H1 (cell line): ENCODE data around the gene TMEM154. TPM values are rescaled to one million over a fixed set of nuclear protein-coding genes. Genes with fewer than 3 reads are reported as not detected.

Source experiments
- CREB1 ChIP-seq: IDR thresholded peaks from 2 replicates; pipeline ENCODE4 v1.6.1; 2012; ENCODE audit warnings: inconsistent platforms
- NANOG ChIP-seq: IDR thresholded peaks from 2 replicates; pipeline ENCODE4 v1.6.1; 2011; ENCODE audit warnings: low read length, low read depth, mild to moderate bottlenecking, inconsistent platforms; ENCODE audit not compliant: insufficient read depth, poor library complexity, severe bottlenecking
- RNF2 ChIP-seq: fragments of 200-900, 300-1000 bp; sonication (generic); IDR thresholded peaks from 2 replicates; pipeline ENCODE4 v1.7.1; 2016; ENCODE audit warnings: borderline replicate concordance, low read depth, mild to moderate bottlenecking, antibody characterized with exemption, low read length; ENCODE audit not compliant: poor library complexity, severe bottlenecking; ENCODE audit errors: missing control alignments
- SIN3A ChIP-seq, 2 experiments: IDR thresholded peaks in 1 of 2; conservative IDR thresholded peaks in 1 of 2; 2 replicates each; pipeline ENCODE4 v1.6.1; 2011 to 2012; ENCODE audit warnings: low read length in 2 of 2, improper control_type of control experiment in 1 of 2, low read depth in 1 of 2, mild to moderate bottlenecking in 1 of 2
- SRF ChIP-seq: IDR thresholded peaks from 2 replicates; pipeline ENCODE4 v1.6.1; 2011; ENCODE audit warnings: mild to moderate bottlenecking, low read depth, low read length, moderate library complexity
- YY1 ChIP-seq: IDR thresholded peaks from 2 replicates; pipeline ENCODE4 v1.6.1; 2011; ENCODE audit warnings: low read depth, mild to moderate bottlenecking, low read length
- polyA plus RNA-seq, 7 experiments: library from polyadenylated mRNA; depleted of rRNA in 3 of 7; stranded (reverse) in 5 of 7; unstranded in 2 of 7; fragments of >200 nt in 5 of 7; fragments of 200-250 nt in 2 of 7; gene quantifications; 1 replicate in 5 of 7; 2 replicates in 1 of 7; 4 replicates in 1 of 7; pipeline versions ENCODE4 v1.2.1 to v1.2.3, GENCODE V29; 2011 to 2013; ENCODE audit warnings: missing spikeins in 2 of 7, mixed read lengths in 2 of 7
- total RNA-seq: library from RNA; stranded (reverse); fragmentation: NEBNext Ultra II Directional; extraction: Animal tissue kit (Norgen Biotek cat#: 25700); gene quantifications from 2 replicates; pipeline ENCODE4 v1.2.1, GENCODE V29; 2021

TMEM154 gene
- total and polyA plus RNA-seq, 2 of the 8 experiments (the other 6 are each of a cell fraction or from before 2014, with no cell fraction given), result 0.33 to 1.2 TPM

DNA sequence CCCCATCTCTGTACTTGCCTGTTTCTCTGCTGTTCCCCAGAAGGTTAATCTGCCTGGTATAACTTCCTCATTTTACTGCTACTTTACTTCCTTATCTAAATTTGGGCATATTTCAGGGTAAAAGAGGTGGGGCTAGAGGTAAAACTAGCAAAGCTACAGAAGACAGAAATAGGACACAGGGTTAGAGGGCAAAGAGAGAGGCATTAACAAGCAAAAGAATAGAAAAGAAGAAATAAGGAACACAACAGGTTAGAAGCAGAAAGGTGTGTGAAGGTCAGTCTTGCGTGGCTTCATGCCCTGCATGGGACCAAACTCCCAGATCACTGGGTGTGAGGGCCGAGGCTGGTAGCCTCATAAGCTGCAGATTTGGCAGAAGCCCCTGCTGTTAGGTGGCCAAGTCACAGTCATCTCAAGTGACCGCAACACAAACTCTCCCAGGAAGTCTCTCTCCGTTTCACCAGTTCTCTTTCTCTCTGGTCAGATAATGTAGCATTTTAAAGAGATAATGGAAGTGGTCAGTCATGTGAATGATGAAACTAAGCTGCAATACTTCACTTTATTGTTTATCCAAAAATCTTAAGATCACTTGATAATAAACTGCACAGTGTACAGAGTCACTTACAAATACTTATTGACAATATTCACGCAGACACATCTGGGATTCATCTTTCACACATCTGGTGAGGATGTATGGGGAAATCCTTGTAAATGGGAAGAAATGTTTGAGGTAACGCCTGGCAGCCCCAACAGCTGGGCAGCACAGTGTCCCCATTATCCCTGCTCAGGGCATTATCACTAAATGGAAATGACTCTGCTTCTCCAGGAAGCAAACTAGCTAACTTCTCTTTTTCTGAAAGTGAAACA, 16.4 kb downstream of the TMEM154 start (continued):
- TF ChIP-seq RNF2 (no peak), SIN3A (conservative IDR thresholded peaks at IDR 0.05 in 1 of 2, IDR thresholded peaks at IDR 0.05 in 1 of 2; ENCODE audit: low read depth in 1 of 2, low read length in 2 of 2) (no peak), YY1 (no peak), SRF (no peak), NANOG (no peak), CREB1 (no peak)
